K562 (cell line): ENCODE measurements around the gene ENDOU.

Experiments
- ATF2 ChIP-seq: sonication (generic); formaldehyde crosslinking; IDR thresholded peaks from 2 replicates; pipeline ENCODE4 v1.8.1; 2022; ENCODE audit warnings: missing genetic modification reagents
- BCL6 ChIP-seq: fragments of 250-450 bp; sonication (Bioruptor Pico); IDR thresholded peaks from 2 replicates; pipeline ENCODE4 v1.4.0; 2020
- CTCF ChIP-seq, 3 experiments: IDR thresholded peaks in 2 of 3; conservative IDR thresholded peaks in 1 of 3; 2 replicates each; pipeline ENCODE4 v1.5.1; 2011 to 2012; ENCODE audit warnings: low read length in 3 of 3, mild to moderate bottlenecking in 3 of 3, control low read depth in 2 of 3, improper control_type of control experiment in 1 of 3, inconsistent platforms in 1 of 3, low read depth in 1 of 3, mixed read lengths in 1 of 3, moderate library complexity in 1 of 3; ENCODE audit not compliant: insufficient read depth in 2 of 3
- EZH2 ChIP-seq: IDR thresholded peaks from 2 replicates; pipeline ENCODE4 v1.6.1; 2012; ENCODE audit warnings: low read depth, mild to moderate bottlenecking, inconsistent platforms, low read length, borderline replicate concordance
- FOXP4 ChIP-seq: sonication (generic); formaldehyde crosslinking; IDR thresholded peaks from 2 replicates; pipeline ENCODE4 v1.8.0; 2022; ENCODE audit warnings: mild to moderate bottlenecking, missing genetic modification reagents, borderline replicate concordance
- KAT7 ChIP-seq: sonication (generic); formaldehyde crosslinking; IDR thresholded peaks from 2 replicates; pipeline ENCODE4 v1.8.0; 2022; ENCODE audit warnings: missing genetic modification reagents, mild to moderate bottlenecking, borderline replicate concordance
- MYC ChIP-seq, 2 experiments: fragments of 250-450 bp in 1 of 2; sonication (Bioruptor Pico) in 1 of 2; IDR thresholded peaks; 2 replicates each; pipeline versions ENCODE4 v1.5.1 to v1.6.1; 2012 to 2021; ENCODE audit warnings: low read depth in 2 of 2, borderline replicate concordance in 1 of 2, improper control_type of control experiment in 1 of 2, low read length in 1 of 2, mild to moderate bottlenecking in 1 of 2, moderate library complexity in 1 of 2
- POLR2A ChIP-seq: fragments of 450-650 bp; conservative IDR thresholded peaks from 2 replicates; pipeline ENCODE4 v1.6.1; 2016
- RCOR1 ChIP-seq, 2 experiments: IDR thresholded peaks; 2 replicates each; pipeline ENCODE4 v1.6.1; 2012; ENCODE audit warnings: low read depth in 2 of 2, low read length in 2 of 2, borderline replicate concordance in 1 of 2, improper control_type of control experiment in 1 of 2
- ZNF165 ChIP-seq: fragments of 250-450 bp; sonication (Bioruptor Pico); IDR thresholded peaks from 2 replicates; pipeline ENCODE4 v1.4.0; 2020; ENCODE audit warnings: borderline replicate concordance
- ZNF311 ChIP-seq: fragments of 250-450 bp; sonication (Bioruptor Pico); IDR thresholded peaks from 2 replicates; pipeline ENCODE4 v1.4.0; 2020; ENCODE audit warnings: mild to moderate bottlenecking, moderate library complexity
- ZNF75A ChIP-seq: fragments of 450-650 bp; formaldehyde crosslinking; IDR thresholded peaks from 2 replicates; pipeline ENCODE4 v1.4.0; 2020; ENCODE audit warnings: mild to moderate bottlenecking

GRCh38 chr12:47718531-47718930 lies 6.8 kb downstream of the ENDOU start:
- no peak for TF ChIP-seq ZNF311
- no peak for TF ChIP-seq POLR2A
- no peak for TF ChIP-seq CTCF (IDR thresholded peaks at IDR 0.05 in 2 of 3, conservative IDR thresholded peaks at IDR 0.05 in 1 of 3; ENCODE audit: insufficient read depth in 2 of 3, low read depth in 1 of 3, low read length in 3 of 3)
- TF ChIP-seq EZH2, result no peak
- no peak for TF ChIP-seq KAT7 (CRISPR knock-in tag)
- TF ChIP-seq FOXP4 (CRISPR knock-in tag), result no peak
- TF ChIP-seq ZNF75A (CRISPR knock-in tag), result no peak
- TF ChIP-seq ZNF165, result no peak
- TF ChIP-seq RCOR1 (IDR thresholded peaks at IDR 0.05; ENCODE audit: borderline replicate concordance in 1 of 2, low read depth in 2 of 2, low read length in 2 of 2), result no peak
- no peak for TF ChIP-seq BCL6 (CRISPR knock-in tag)
- no peak for TF ChIP-seq MYC (IDR thresholded peaks at IDR 0.05; ENCODE audit: low read depth, low read length)
- no peak for TF ChIP-seq MYC (CRISPR knock-in tag; IDR thresholded peaks at IDR 0.05; ENCODE audit: borderline replicate concordance, low read depth)
- TF ChIP-seq ATF2 (CRISPR knock-in tag), result no peak
